Kasumi-1 (cell line): ENCODE measurements around the gene PRR35.

Experiments used
- DNase-seq, 2 experiments: peaks; one replicate each; lab custom pipeline; 2025; lab: John Stamatoyannopoulos, UW

PRR35 gene

GRCh38 chr16:528111-529011 lies 31.8 kb upstream of the PRR35 start:
- peak; percentile 42 to 56 for DNase-seq

- DNase-seq: no peak
Measured at GRCh38 chr16:529012-529575, 31.1 kb upstream of the PRR35 start.

- no peak for DNase-seq
Measured at GRCh38 chr16:530111-530817, 29.9 kb upstream of the PRR35 start.

GRCh38 chr16:531494-532125 lies 28.6 kb upstream of the PRR35 start:
- no peak for DNase-seq

GRCh38 chr16:533391-534123 lies 26.6 kb upstream of the PRR35 start:
- no peak for DNase-seq

- no peak for DNase-seq
Measured at GRCh38 chr16:534135-534534, 26.1 kb upstream of the PRR35 start.

GRCh38 chr16:534856-535445 lies 25.2 kb upstream of the PRR35 start:
- DNase-seq: no peak

- DNase-seq: no peak
Measured at GRCh38 chr16:535446-536405, 24.5 kb upstream of the PRR35 start.

- DNase-seq: no peak
Measured at GRCh38 chr16:536746-537145, 23.4 kb upstream of the PRR35 start.

GRCh38 chr16:537415-538335 lies 22.5 kb upstream of the PRR35 start:
- DNase-seq: no peak

- DNase-seq: no peak
Measured at GRCh38 chr16:539901-540530, 20.2 kb upstream of the PRR35 start.

- no peak for DNase-seq
Measured at GRCh38 chr16:540645-541340, 19.4 kb upstream of the PRR35 start.

GRCh38 chr16:543301-544164 lies 16.7 kb upstream of the PRR35 start:
- no peak for DNase-seq

- no peak for DNase-seq
Measured at GRCh38 chr16:544517-544916, 15.7 kb upstream of the PRR35 start.

GRCh38 chr16:546909-547770 lies 13.1 kb upstream of the PRR35 start:
- DNase-seq: peak; percentile 35 to 43

- no peak for DNase-seq
Measured at GRCh38 chr16:548586-548985, 11.6 kb upstream of the PRR35 start.
